Cardiac septum (tissue), 1 donor: ENCODE results near the gene DCBLD2. TPM values are rescaled to one million over a fixed set of nuclear protein-coding genes. Genes with fewer than 3 reads are reported as not detected.

Experiments used
- DNase-seq: peaks from one replicate; pipeline ENCODE4 v3.0.0-alpha.2; 2020; ENCODE audit warnings: low spot score
- intact Hi-C: fragments of 100-400 bp; cut with DNase I; formaldehyde crosslinking; loops from one replicate; pipeline ENCODE4 v1.14.0; 2022
- total RNA-seq: library from RNA; stranded (reverse); fragmentation: NEBNext Ultra II Directional; extraction: Animal tissue kit (Norgen Biotek cat#: 25700); gene quantifications from one replicate; pipeline ENCODE4 v1.2.1, GENCODE V29; 2021
- donor health status: DM: no; HTN: no; CAD: no.

DCBLD2 gene
- total RNA-seq, 1 donor from 2014 or later: 67.7 TPM

GRCh38 chr3:98807011-98807410 is 94.5 kb downstream of the DCBLD2 start:
- intact Hi-C loops: no loop called here
- DNase-seq: no peak

- intact Hi-C loops: no loop called here
- no peak for DNase-seq
These were observed 95.0 kb downstream of the DCBLD2 start for GRCh38 chr3:98806521-98806920.

GRCh38 chr3:98805571-98805970 is 95.9 kb downstream of the DCBLD2 start:
- intact Hi-C loops: no loop called here
- DNase-seq: no peak

GRCh38 chr3:98801043-98801747 is 100.3 kb downstream of the DCBLD2 start:
- no peak for DNase-seq
- intact Hi-C loops: no loop called here

GRCh38 chr3:98800401-98800800 is 101.1 kb downstream of the DCBLD2 start:
- DNase-seq: no peak
- intact Hi-C loops: no loop called here

GRCh38 chr3:98799479-98799878 is 102.0 kb downstream of the DCBLD2 start:
- DNase-seq: no peak
- intact Hi-C loops: loop anchor here (5.0 kb wide), 1 partner anchor 67 kb away; no protein-coding TSS in a partner anchor

- intact Hi-C loops: loop anchor here (5.0 kb wide), 1 partner anchor 67 kb away; no protein-coding TSS in a partner anchor
- DNase-seq: no peak
These were observed 102.7 kb downstream of the DCBLD2 start for GRCh38 chr3:98798820-98799219.

GRCh38 chr3:98797905-98798304 is 103.6 kb downstream of the DCBLD2 start:
- DNase-seq: no peak
- intact Hi-C loops: loop anchor here (5.0 kb wide), 1 partner anchor 66 kb away; no protein-coding TSS in a partner anchor

- no peak for DNase-seq
- intact Hi-C loops: loop anchor here (5.0 kb wide), 1 partner anchor 64 kb away; no protein-coding TSS in a partner anchor
These were observed 105.2 kb downstream of the DCBLD2 start for GRCh38 chr3:98796334-98796733.

- no peak for DNase-seq
- intact Hi-C loops: no loop called here
These were observed 107.5 kb downstream of the DCBLD2 start for GRCh38 chr3:98793971-98794370.

- no peak for DNase-seq
- intact Hi-C loops: no loop called here
These were observed 109.9 kb downstream of the DCBLD2 start for GRCh38 chr3:98791341-98792325.

GRCh38 chr3:98788651-98789050 is 112.8 kb downstream of the DCBLD2 start:
- intact Hi-C loops: loop anchor here (5.0 to 10.0 kb wide), 2 partner anchors 96 to 194 kb away; partner anchors contain the start of gene CPOX
- no peak for DNase-seq

GRCh38 chr3:98787181-98787580 is 114.3 kb downstream of the DCBLD2 start:
- DNase-seq: no peak
- intact Hi-C loops: loop anchor here (5.0 to 10.0 kb wide), 2 partner anchors 95 to 192 kb away; partner anchors contain the start of gene CPOX

GRCh38 chr3:98786364-98787006 is 115.0 kb downstream of the DCBLD2 start:
- intact Hi-C loops: loop anchor here (5.0 to 10.0 kb wide), 2 partner anchors 94 to 192 kb away; partner anchors contain the start of gene CPOX

GRCh38 chr3:98784666-98785600 is 116.6 kb downstream of the DCBLD2 start:
- intact Hi-C loops: loop anchor here (5.0 to 10.0 kb wide), 2 partner anchors 93 to 190 kb away; partner anchors contain the start of gene CPOX
- no peak for DNase-seq

More at GRCh38 chr3:98786364-98787006, 115.0 kb downstream of the DCBLD2 start:
- DNase-seq: no peak

- intact Hi-C loops: loop anchor here (10.0 kb wide), 1 partner anchor 189 kb away; the partner anchor contains the start of gene CPOX
- no peak for DNase-seq
These were observed 117.5 kb downstream of the DCBLD2 start for GRCh38 chr3:98784042-98784441.

GRCh38 chr3:98782824-98783500 is 118.5 kb downstream of the DCBLD2 start:
- intact Hi-C loops: loop anchor here (10.0 kb wide), 1 partner anchor 188 kb away; the partner anchor contains the start of gene CPOX
- DNase-seq: no peak

GRCh38 chr3:98780343-98780742 is 121.2 kb downstream of the DCBLD2 start:
- intact Hi-C loops: loop anchor here (10.0 kb wide), 1 partner anchor 186 kb away; the partner anchor contains the start of gene CPOX
- DNase-seq: no peak
